HepG2 (cell line): ENCODE measurements around the gene FGF19. TPM values are rescaled to one million over a fixed set of nuclear protein-coding genes. Genes with fewer than 3 reads are reported as not detected.

Source experiments
- ARNTL ChIP-seq: sonication (generic); formaldehyde crosslinking; IDR thresholded peaks from 2 replicates; pipeline ENCODE4 v1.4.0; 2020; ENCODE audit warnings: mild to moderate bottlenecking, missing genetic modification reagents
- BRCA1 ChIP-seq: sonication (generic); formaldehyde crosslinking; IDR thresholded peaks from 2 replicates; pipeline ENCODE4 v1.4.0; 2020; ENCODE audit warnings: missing genetic modification reagents
- GATAD1 ChIP-seq: IDR thresholded peaks from 2 replicates; pipeline ENCODE4 v1.6.1; 2016; ENCODE audit warnings: missing genetic modification reagents, missing compliant biosample characterization
- HNF1A ChIP-seq, 2 experiments: sonication (generic) in 1 of 2; formaldehyde crosslinking in 1 of 2; IDR thresholded peaks; 2 replicates each; pipeline versions ENCODE4 v1.4.0 to v1.6.1; 2016 to 2020; ENCODE audit warnings: borderline replicate concordance in 1 of 2, low read depth in 1 of 2, mild to moderate bottlenecking in 1 of 2, missing genetic modification reagents in 1 of 2
- HOXA7 ChIP-seq: sonication (generic); formaldehyde crosslinking; IDR thresholded peaks from 2 replicates; pipeline ENCODE4 v1.8.1; 2022; ENCODE audit warnings: mild to moderate bottlenecking, missing genetic modification reagents, moderate library complexity
- IKZF1 ChIP-seq: fragments of 450-650 bp; IDR thresholded peaks from 2 replicates; pipeline ENCODE4 v1.7.1; 2016
- MEF2D ChIP-seq: sonication (generic); formaldehyde crosslinking; IDR thresholded peaks from 2 replicates; pipeline ENCODE4 v1.5.1; 2020; ENCODE audit warnings: mild to moderate bottlenecking, missing genetic modification reagents
- NR2F6 ChIP-seq, 2 experiments: IDR thresholded peaks; 2 replicates each; pipeline ENCODE4 v1.6.1; 2016; ENCODE audit warnings: antibody characterized with exemption in 1 of 2, mild to moderate bottlenecking in 1 of 2
- SCMH1 ChIP-seq: sonication (generic); formaldehyde crosslinking; IDR thresholded peaks from 2 replicates; pipeline ENCODE4 v1.9.0; 2021; ENCODE audit warnings: missing genetic modification reagents, mild to moderate bottlenecking, borderline replicate concordance
- SKI ChIP-seq: fragments of 450-650 bp; IDR thresholded peaks from one replicate; pipeline ENCODE4 v1.6.1; 2018; ENCODE audit warnings: mild to moderate bottlenecking; ENCODE audit not compliant: partially characterized antibody
- SMAD3 ChIP-seq: sonication (generic); formaldehyde crosslinking; IDR thresholded peaks from 2 replicates; pipeline ENCODE4 v1.4.0; 2020; ENCODE audit warnings: missing genetic modification reagents
- SNAI1 ChIP-seq: sonication (generic); formaldehyde crosslinking; IDR thresholded peaks from 2 replicates; pipeline ENCODE4 v1.5.0; 2020; ENCODE audit warnings: mild to moderate bottlenecking, missing genetic modification reagents, borderline replicate concordance
- TRIM24 ChIP-seq: sonication (generic); formaldehyde crosslinking; IDR thresholded peaks from 2 replicates; pipeline ENCODE4 v1.8.0; 2022; ENCODE audit warnings: mild to moderate bottlenecking, missing genetic modification reagents
- ZNF12 ChIP-seq: sonication (generic); formaldehyde crosslinking; IDR thresholded peaks from 2 replicates; pipeline ENCODE4 v1.5.0; 2020; ENCODE audit warnings: missing genetic modification reagents
- ZNF253 ChIP-seq: sonication (generic); formaldehyde crosslinking; IDR thresholded peaks from 2 replicates; pipeline ENCODE4 v1.8.0; 2022; ENCODE audit warnings: mild to moderate bottlenecking, missing genetic modification reagents, borderline replicate concordance
- ZNF260 ChIP-seq: sonication (generic); formaldehyde crosslinking; IDR thresholded peaks from 2 replicates; pipeline ENCODE4 v1.4.0; 2020; ENCODE audit warnings: missing genetic modification reagents, low read depth, mild to moderate bottlenecking, borderline replicate concordance
- ZNF292 ChIP-seq: sonication (generic); formaldehyde crosslinking; IDR thresholded peaks from 2 replicates; pipeline ENCODE4 v1.8.1; 2022; ENCODE audit warnings: mild to moderate bottlenecking, low read depth, missing genetic modification reagents, borderline replicate concordance
- ZNF296 ChIP-seq: sonication (generic); formaldehyde crosslinking; conservative IDR thresholded peaks from 2 replicates; pipeline ENCODE4 v1.5.0; 2020; ENCODE audit warnings: mild to moderate bottlenecking, missing genetic modification reagents
- ZNF496 ChIP-seq: sonication (generic); formaldehyde crosslinking; IDR thresholded peaks from 2 replicates; pipeline ENCODE4 v1.8.1; 2023; ENCODE audit warnings: mild to moderate bottlenecking, moderate library complexity, missing genetic modification reagents; ENCODE audit not compliant: insufficient replicate concordance
- ZNF703 ChIP-seq: sonication (generic); formaldehyde crosslinking; IDR thresholded peaks from 2 replicates; pipeline ENCODE4 v1.5.1; 2020; ENCODE audit warnings: missing genetic modification reagents, mild to moderate bottlenecking, moderate library complexity, borderline replicate concordance
- polyA plus RNA-seq, 8 experiments: library from polyadenylated mRNA; depleted of rRNA in 3 of 8; stranded (reverse) in 7 of 8; unstranded in 1 of 8; fragments of >200 nt; fragmentation: Illumina TruSeq in 4 of 8; extraction: Trizol in 4 of 8; gene quantifications; 2 replicates each; pipeline versions ENCODE4 v1.2.1 to v1.2.3, GENCODE V29; 2011 to 2016; ENCODE audit warnings: low read depth in 4 of 8, missing spikeins in 1 of 8, mixed read lengths in 1 of 8; ENCODE audit not compliant: insufficient read depth in 1 of 8
- total RNA-seq, 5 experiments: library from RNA; depleted of rRNA; stranded (reverse); fragments of >200 nt; fragmentation: Illumina TruSeq; extraction: Trizol; gene quantifications; 2 replicates each; pipeline ENCODE4 v1.2.3, GENCODE V29; 2016; ENCODE audit warnings: low read depth in 1 of 5
- TF ChIP-seq, protein P1 (sequence below): sonication (generic); formaldehyde crosslinking; IDR thresholded peaks from 2 replicates; pipeline ENCODE4 v1.4.0; 2020; ENCODE audit warnings: low read depth, mild to moderate bottlenecking, missing genetic modification reagents
- TF ChIP-seq, protein P2 (sequence below): sonication (generic); formaldehyde crosslinking; IDR thresholded peaks from 2 replicates; pipeline ENCODE4 v1.4.0; 2020; ENCODE audit warnings: missing genetic modification reagents, mild to moderate bottlenecking, borderline replicate concordance

The FGF19 gene
- total and polyA plus RNA-seq, 2 of the 13 experiments (the other 11 are each of a cell fraction or from before 2014, with no cell fraction given): 0.07 TPM; not detected in 1

- TF ChIP-seq MEF2D (CRISPR knock-in tag) (peak; percentile 59; the same call in 1 of the 2 replicates), IKZF1 (no peak), SKI (peak; percentile 85), HOXA7 (CRISPR knock-in tag) (no peak), NR2F6 (IDR thresholded peaks at IDR 0.05) (peak; percentile 60; the same call in 1 of the 2 replicates), NR2F6 (CRISPR knock-in tag; IDR thresholded peaks at IDR 0.05) (peak; percentile 85), SNAI1 (CRISPR knock-in tag) (no peak), TRIM24 (CRISPR knock-in tag) (no peak), SMAD3 (CRISPR knock-in tag) (peak; percentile 68; the same call in 1 of the 2 replicates), HNF1A (IDR thresholded peaks at IDR 0.05; ENCODE audit: low read depth) (peak; percentile 25; the same call in 1 of the 2 replicates), HNF1A (CRISPR knock-in tag; IDR thresholded peaks at IDR 0.05; ENCODE audit: borderline replicate concordance) (peak; percentile 87; the same call in 1 of the 2 replicates), ZNF296 (CRISPR knock-in tag) (peak; percentile 87; the same call in 1 of the 2 replicates), GATAD1 (CRISPR knock-in tag) (peak; percentile 57; the same call in 1 of the 2 replicates), SCMH1 (CRISPR knock-in tag) (no peak), ZNF12 (CRISPR knock-in tag) (peak; percentile 54), ZNF292 (CRISPR knock-in tag) (peak; percentile 97), ZNF253 (CRISPR knock-in tag) (peak; percentile 81; the same call in 1 of the 2 replicates), ZNF260 (no peak), ARNTL (peak; percentile 92; the same call in 1 of the 2 replicates), BRCA1 (CRISPR knock-in tag) (peak; percentile 72; the same call in 1 of the 2 replicates), ZNF496 (CRISPR knock-in tag) (no peak), ZNF703 (CRISPR knock-in tag) (0 out of 2 replicates have a peak, but pooled peaks have one; percentile 50)
- TF ChIP-seq, protein P1, sequence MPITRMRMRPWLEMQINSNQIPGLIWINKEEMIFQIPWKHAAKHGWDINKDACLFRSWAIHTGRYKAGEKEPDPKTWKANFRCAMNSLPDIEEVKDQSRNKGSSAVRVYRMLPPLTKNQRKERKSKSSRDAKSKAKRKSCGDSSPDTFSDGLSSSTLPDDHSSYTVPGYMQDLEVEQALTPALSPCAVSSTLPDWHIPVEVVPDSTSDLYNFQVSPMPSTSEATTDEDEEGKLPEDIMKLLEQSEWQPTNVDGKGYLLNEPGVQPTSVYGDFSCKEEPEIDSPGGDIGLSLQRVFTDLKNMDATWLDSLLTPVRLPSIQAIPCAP (CRISPR knock-in tag): 0 out of 2 replicates have a peak, but pooled peaks have one; percentile 45
- TF ChIP-seq, protein P2, sequence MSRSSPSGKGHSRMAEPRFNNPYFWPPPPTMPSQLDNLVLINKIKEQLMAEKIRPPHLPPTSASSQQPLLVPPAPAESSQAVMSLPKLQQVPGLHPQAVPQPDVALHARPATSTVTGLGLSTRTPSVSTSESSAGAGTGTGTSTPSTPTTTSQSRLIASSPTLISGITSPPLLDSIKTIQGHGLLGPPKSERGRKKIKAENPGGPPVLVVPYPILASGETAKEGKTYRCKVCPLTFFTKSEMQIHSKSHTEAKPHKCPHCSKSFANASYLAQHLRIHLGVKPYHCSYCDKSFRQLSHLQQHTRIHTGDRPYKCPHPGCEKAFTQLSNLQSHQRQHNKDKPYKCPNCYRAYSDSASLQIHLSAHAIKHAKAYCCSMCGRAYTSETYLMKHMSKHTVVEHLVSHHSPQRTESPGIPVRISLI (CRISPR knock-in tag): peak; percentile 37; the same call in 1 of the 2 replicates
Observed at GRCh38 chr11:69657911-69658625, 45.8 kb downstream of the FGF19 start (continued).
